Peyer's patch (tissue), 4 donors: ENCODE data around the gene CRIP3.

Experiments
- CTCF ChIP-seq, 6 experiments: fragments of 450-650 bp in 4 of 6; fragments of 200-600 bp in 2 of 6; sonication (generic) in 1 of 6; IDR thresholded peaks; one replicate each; pipeline ENCODE4 v1.5.1; 2017 to 2019; ENCODE audit warnings: antibody characterized with exemption in 6 of 6, mild to moderate bottlenecking in 3 of 6, moderate library complexity in 1 of 6
- POLR2A ChIP-seq, 2 donors: fragments of 450-650 bp; IDR thresholded peaks; one replicate each; pipeline ENCODE4 v1.5.1; 2017; ENCODE audit warnings: antibody characterized with exemption in 2 of 2, mild to moderate bottlenecking in 2 of 2, moderate library complexity in 2 of 2

DNA sequence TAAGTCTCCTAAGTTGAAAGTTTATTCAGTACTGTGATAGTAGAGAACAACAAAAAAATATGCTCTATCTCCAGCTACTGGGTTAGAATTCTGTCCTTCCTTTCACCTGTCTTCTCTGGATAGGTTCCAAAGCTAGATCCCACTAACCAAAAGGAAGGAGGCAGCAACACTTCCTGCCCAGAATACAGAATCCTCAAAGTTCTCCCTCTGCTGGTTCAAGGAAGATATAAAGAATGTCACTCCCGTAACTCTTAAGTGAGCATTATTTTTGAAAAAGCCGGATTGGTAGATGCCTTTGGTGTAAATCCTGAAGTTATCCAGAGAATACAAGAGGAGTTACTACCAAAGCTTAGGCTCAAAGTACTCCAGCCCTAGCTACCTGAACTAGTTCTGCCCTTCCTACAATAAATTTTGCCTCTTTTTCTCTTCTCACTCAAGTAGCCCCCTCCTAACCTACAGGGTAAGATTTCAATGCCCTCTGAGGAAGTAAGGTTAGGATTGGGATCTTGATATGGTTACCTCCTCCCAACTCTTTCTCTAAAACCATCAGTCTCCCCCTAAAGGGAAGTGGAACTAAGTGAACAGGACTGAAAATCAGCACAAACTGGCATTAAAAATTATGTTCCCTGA lies 26.0 kb upstream of the CRIP3 start:
- TF ChIP-seq CTCF (IDR thresholded peaks at IDR 0.05) (peak; percentile 18 to 80 (median 59)), POLR2A (IDR thresholded peaks at IDR 0.05) (no peak)
